Loucy (cell line): ENCODE results near the gene BCAS1.

Experiments
- EZH2phosphoT487 ChIP-seq: fragments of 200-600 bp; IDR thresholded peaks from 2 replicates; pipeline ENCODE4 v1.6.1; 2018; ENCODE audit warnings: antibody characterized with exemption, mild to moderate bottlenecking, moderate library complexity, borderline replicate concordance
- TF ChIP-seq, protein P1 (sequence below): fragments of 200-600 bp; sonication (generic); conservative IDR thresholded peaks from 2 replicates; pipeline ENCODE4 v1.5.1; 2014; ENCODE audit warnings: mild to moderate bottlenecking, antibody characterized with exemption, low read length

- no peak for TF ChIP-seq EZH2phosphoT487
- TF ChIP-seq, protein P1, sequence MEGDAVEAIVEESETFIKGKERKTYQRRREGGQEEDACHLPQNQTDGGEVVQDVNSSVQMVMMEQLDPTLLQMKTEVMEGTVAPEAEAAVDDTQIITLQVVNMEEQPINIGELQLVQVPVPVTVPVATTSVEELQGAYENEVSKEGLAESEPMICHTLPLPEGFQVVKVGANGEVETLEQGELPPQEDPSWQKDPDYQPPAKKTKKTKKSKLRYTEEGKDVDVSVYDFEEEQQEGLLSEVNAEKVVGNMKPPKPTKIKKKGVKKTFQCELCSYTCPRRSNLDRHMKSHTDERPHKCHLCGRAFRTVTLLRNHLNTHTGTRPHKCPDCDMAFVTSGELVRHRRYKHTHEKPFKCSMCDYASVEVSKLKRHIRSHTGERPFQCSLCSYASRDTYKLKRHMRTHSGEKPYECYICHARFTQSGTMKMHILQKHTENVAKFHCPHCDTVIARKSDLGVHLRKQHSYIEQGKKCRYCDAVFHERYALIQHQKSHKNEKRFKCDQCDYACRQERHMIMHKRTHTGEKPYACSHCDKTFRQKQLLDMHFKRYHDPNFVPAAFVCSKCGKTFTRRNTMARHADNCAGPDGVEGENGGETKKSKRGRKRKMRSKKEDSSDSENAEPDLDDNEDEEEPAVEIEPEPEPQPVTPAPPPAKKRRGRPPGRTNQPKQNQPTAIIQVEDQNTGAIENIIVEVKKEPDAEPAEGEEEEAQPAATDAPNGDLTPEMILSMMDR: no peak
These were observed 149.6 kb downstream of the BCAS1 start for GRCh38 chr20:53920647-53921245.
